Brain microvascular endothelial cell (primary cell): ENCODE data around the gene CLASP2.

ENCODE experiments used
- DNase-seq: peaks from one replicate; pipeline ENCODE4 v3.0.0-alpha.2; 2020
- H3K27ac ChIP-seq: fragments of 250-450 bp; sonication (Bioruptor Pico); 2 replicates; pipeline ENCODE4 v1.5.1; 2020; ENCODE audit warnings: mild to moderate bottlenecking, moderate library complexity
- H3K27me3 ChIP-seq: fragments of 250-450 bp; sonication (Bioruptor Pico); replicated peaks from 2 replicates; pipeline ENCODE4 v1.5.1; 2020; ENCODE audit warnings: mild to moderate bottlenecking
- H3K36me3 ChIP-seq: fragments of 250-450 bp; sonication (Bioruptor Pico); replicated peaks from 2 replicates; pipeline ENCODE4 v1.5.1; 2020; ENCODE audit warnings: mild to moderate bottlenecking
- H3K4me3 ChIP-seq: 2 replicates; pipeline ENCODE4 v1.5.1; 2011; ENCODE audit warnings: low read depth, mild to moderate bottlenecking, control low read depth, low read length, moderate library complexity
- CTCF ChIP-seq: IDR thresholded peaks from 2 replicates; pipeline ENCODE4 v1.5.1; 2011; ENCODE audit warnings: low read depth, mild to moderate bottlenecking, moderate library complexity, low read length, control low read depth, inconsistent platforms; ENCODE audit errors: missing control alignments
- in situ Hi-C: cut with HindIII; loops from 2 replicates; pipeline ENCODE4 v1.10.0; 2017; ENCODE audit warnings: low sequenced_read_pairs, low pct_ligation_motif_present

Gene CLASP2

DNA sequence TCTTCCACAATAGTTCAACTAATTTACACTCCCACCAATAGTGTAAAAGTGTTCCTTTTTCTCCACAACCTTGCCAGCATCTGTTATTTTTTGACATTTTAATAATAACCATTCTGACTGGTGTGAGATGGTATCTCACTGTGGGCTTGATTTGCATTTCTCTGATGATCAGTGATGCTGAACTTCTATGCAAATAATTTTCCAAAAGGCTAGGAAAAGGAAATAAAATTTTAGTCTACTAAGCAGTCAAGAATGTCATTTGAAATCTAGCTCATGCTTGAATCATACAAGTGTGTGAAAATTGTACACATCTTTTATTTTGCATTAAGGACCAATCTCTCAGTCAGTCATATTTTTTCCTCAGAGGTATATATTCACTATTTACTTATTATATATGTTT is 176.1 kb downstream of the CLASP2 start:
- Histone ChIP-seq H3K4me3 (no peak overlapping the region), H3K27ac (no peak overlapping the region), H3K27me3 (no peaks in the 10 kb centered on the region), H3K36me3 (peaks cover 10% of the 10 kb centered on the region)
- DNase-seq = no peak
- in situ Hi-C loops = no loop called here
- TF ChIP-seq CTCF = no peak

GRCh38 chr3:33538678-33539339 is 179.2 kb downstream of the CLASP2 start:
- Histone ChIP-seq H3K36me3 (peaks cover 16% of the 10 kb centered on the region), H3K27me3 (no peaks in the 10 kb centered on the region), H3K27ac (no peak overlapping the region), H3K4me3 (no peak overlapping the region)
- in situ Hi-C loops = no loop called here
- no peak for TF ChIP-seq CTCF
- DNase-seq = no peak

DNA sequence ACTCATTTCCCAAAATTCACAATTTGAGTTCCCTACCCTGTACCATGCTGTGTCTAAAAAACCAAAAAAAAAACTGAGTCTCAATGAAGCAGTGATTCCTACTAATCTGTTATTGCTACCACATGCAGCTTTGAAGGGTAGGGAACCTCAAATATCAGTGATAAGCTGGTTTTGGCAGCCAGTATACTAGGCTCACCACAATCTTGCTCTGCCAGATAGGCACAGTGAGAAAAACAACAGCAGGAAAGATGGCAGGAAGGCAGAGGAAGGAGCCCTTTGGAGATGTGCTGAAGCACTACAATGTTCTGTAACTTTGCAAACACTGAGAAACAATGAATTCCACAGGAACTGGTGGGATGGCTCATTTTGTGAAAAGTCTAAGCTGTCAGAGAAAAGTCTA is 180.9 kb downstream of the CLASP2 start:
- no peak for TF ChIP-seq CTCF
- in situ Hi-C loops = no loop called here
- H3K27ac ChIP-seq = no peak overlapping the region
- peaks cover 9% of the 10 kb centered on the region for H3K36me3 ChIP-seq
- no peaks in the 10 kb centered on the region for H3K27me3 ChIP-seq
- DNase-seq = no peak
- H3K4me3 ChIP-seq = no peak overlapping the region

- TF ChIP-seq CTCF = no peak
- in situ Hi-C loops = no loop called here
- Histone ChIP-seq H3K27me3 (no peaks in the 10 kb centered on the region), H3K4me3 (no peak overlapping the region), H3K27ac (no peak overlapping the region), H3K36me3 (no peaks in the 10 kb centered on the region)
- DNase-seq = no peak
Measured at GRCh38 chr3:33526787-33527186, 191.3 kb downstream of the CLASP2 start.

DNA sequence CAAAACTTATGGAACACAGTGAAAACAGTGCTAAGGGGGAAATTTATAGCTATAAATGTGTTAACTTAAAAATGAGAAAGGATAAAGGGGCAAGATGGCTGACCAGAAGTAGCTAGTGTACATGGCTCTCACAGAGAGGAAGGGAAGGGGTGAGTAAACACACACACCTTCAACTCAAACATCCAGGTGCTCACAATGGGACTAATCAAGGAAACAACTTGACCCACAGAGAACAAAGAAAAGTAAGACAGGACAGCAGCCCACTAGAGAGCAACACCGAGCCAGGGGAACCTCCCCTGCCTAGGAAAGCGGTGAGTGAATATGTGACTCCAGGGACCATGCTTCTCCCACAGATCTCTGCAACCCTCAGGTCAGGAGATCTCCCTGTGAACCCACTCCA is 192.8 kb downstream of the CLASP2 start:
- Histone ChIP-seq H3K27me3 (no peaks in the 10 kb centered on the region), H3K27ac (no peak overlapping the region), H3K36me3 (no peaks in the 10 kb centered on the region), H3K4me3 (no peak overlapping the region)
- no peak for TF ChIP-seq CTCF
- in situ Hi-C loops = no loop called here
- DNase-seq = no peak

DNA sequence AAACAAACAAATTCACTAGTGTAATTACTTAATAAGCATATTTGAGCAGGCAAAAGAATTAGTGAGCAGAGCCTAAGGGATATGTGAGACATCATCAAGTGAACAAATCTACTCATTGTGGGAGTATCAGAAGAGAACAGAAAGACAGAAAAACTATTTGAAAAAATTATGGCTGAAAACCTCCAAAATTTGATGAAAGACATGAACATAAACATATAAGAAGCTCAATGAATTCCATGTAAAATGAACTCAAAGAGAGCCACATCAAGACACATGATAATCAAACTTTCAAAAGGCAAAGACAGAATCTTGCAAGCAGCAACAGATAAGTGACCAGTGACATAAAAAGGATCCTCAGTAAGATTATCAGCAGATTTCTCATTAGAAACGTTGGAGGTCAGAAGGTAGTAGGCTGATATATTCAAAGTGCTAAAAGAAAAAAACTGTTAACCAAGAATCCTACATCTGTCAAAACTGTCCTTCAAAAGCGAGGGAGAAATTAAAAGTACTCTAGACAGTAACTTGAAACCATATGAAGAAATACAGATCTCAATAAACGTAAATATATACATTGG is 194.9 kb downstream of the CLASP2 start:
- no peak for DNase-seq
- no peak overlapping the region for H3K27ac ChIP-seq
- H3K36me3 ChIP-seq = no peaks in the 10 kb centered on the region
- no peak overlapping the region for H3K4me3 ChIP-seq
- no peaks in the 10 kb centered on the region for H3K27me3 ChIP-seq
- in situ Hi-C loops = no loop called here
- TF ChIP-seq CTCF = no peak
